ENCODE data around the gene NDST1. TPM values are rescaled to one million over a fixed set of nuclear protein-coding genes. Genes with fewer than 3 reads are reported as not detected.

Gene NDST1
- total and polyA plus RNA-seq, 2 of the 8 experiments (the other 6 are each of a cell fraction or from before 2014, with no cell fraction given), result 27.0 to 72.0 TPM

- ChIA-PET CTCF (ENCODE audit: partially characterized antibody) (interaction anchor here (0.8 to 15.3 kb wide), 13 partner anchors 12 to 128 kb away, joined by 3 to 229 read pairs (median 5); partner anchors contain the start of gene NDST1), POLR2A (ENCODE audit: partially characterized antibody) (interaction anchor here (0.7 to 3.2 kb wide), 11 partner anchors 9 to 79 kb away, joined by 3 to 20 read pairs (median 6); partner anchors contain the start of gene RPS14)
- Histone ChIP-seq H3K9me3 (ENCODE audit: insufficient read depth in 2 of 2, low read depth in 1 of 2, low read length in 1 of 2) (no peaks in the 10 kb centered on the region), H4K5ac (ENCODE audit: insufficient read length, low read depth, low read length) (no peak overlapping the region), H2AK5ac (ENCODE audit: low read depth, low read length) (no peak overlapping the region), H3K4me3 (ENCODE audit: extremely low read depth in 1 of 4, insufficient read depth in 2 of 4, low read depth in 3 of 4, low read length in 4 of 4) (no peak overlapping the region), H3K27me3 (replicated peaks in 1 of 4; ENCODE audit: control insufficient read depth in 3 of 4, extremely low read depth in 1 of 4, insufficient read depth in 3 of 4, low read length in 3 of 4) (no peaks in the 10 kb centered on the region), H2BK15ac (ENCODE audit: low read length) (no peak overlapping the region), H2BK12ac (ENCODE audit: low read depth, low read length) (no peak overlapping the region), H3K4me1 (replicated peaks in 1 of 4; ENCODE audit: control insufficient read depth in 3 of 4, insufficient read depth in 4 of 4, low read length in 3 of 4) (peaks cover 7 to 27% (median 17%) of the 10 kb centered on the region in 4 experiments), H3K27ac (ENCODE audit: low read depth, low read length) (no peak overlapping the region), H3K79me1 (ENCODE audit: low read depth, low read length) (peaks cover 32% of the 10 kb centered on the region), H3K23me2 (ENCODE audit: low read depth, low read length) (no peaks in the 10 kb centered on the region), H2AFZ (ENCODE audit: low read length) (no peak overlapping the region), H3K9ac (replicated peaks in 1 of 4; ENCODE audit: extremely low read depth in 1 of 4, low read depth in 3 of 4, low read length in 3 of 4) (no peak overlapping the region), H2BK120ac (replicated peaks; ENCODE audit: low read depth, low read length) (no peak overlapping the region), H3K18ac (ENCODE audit: extremely low read depth, low read length) (no peak overlapping the region), H3K56ac (replicated peaks; ENCODE audit: insufficient read length, low read depth, low read length) (no peak overlapping the region), H3K4ac (replicated peaks; ENCODE audit: insufficient read length, low read depth, low read length) (no peak overlapping the region), H2BK20ac (ENCODE audit: low read length) (no peak overlapping the region), H2BK5ac (ENCODE audit: low read depth, low read length) (0 out of 2 replicates have a peak overlapping the region, but pooled peaks have one; percentile 82), H3K4me2 (ENCODE audit: insufficient read depth in 1 of 2, low read depth in 2 of 2, low read length in 2 of 2) (peak overlapping the region in 1 of 2 experiments; percentile 34; a peak in 2 of 4 replicates), H4K8ac (ENCODE audit: extremely low read depth, insufficient read depth, low read length) (no peak overlapping the region), H4K91ac (replicated peaks; ENCODE audit: insufficient read length, low read length) (no peak overlapping the region), H3K14ac (ENCODE audit: insufficient read length) (no peak overlapping the region), H3K36me3 (ENCODE audit: control insufficient read depth in 2 of 4, insufficient read depth in 4 of 4, low read length in 3 of 4) (peaks cover 0 to 17% (median 6%) of the 10 kb centered on the region in 4 experiments; a peak in 5 of 8 replicates), H3K79me2 (ENCODE audit: control insufficient read depth in 1 of 2, insufficient read depth in 2 of 2, low read length in 2 of 2) (peaks cover 0 to 50% of the 10 kb centered on the region in 2 experiments; a peak in 2 of 4 replicates), H4K20me1 (replicated peaks in 1 of 2; ENCODE audit: control insufficient read depth in 1 of 2, insufficient read depth in 2 of 2, low read length in 2 of 2) (peaks cover 23 to 36% of the 10 kb centered on the region in 2 experiments), H3K23ac (ENCODE audit: insufficient read length) (no peak overlapping the region)
- TF ChIP-seq CTBP2 (IDR thresholded peaks at IDR 0.05; ENCODE audit: borderline replicate concordance, insufficient read depth, insufficient read length, low read length), result no peak
- peak; percentile 95 for TF ChIP-seq KDM1A (IDR thresholded peaks at IDR 0.05; ENCODE audit: borderline replicate concordance, low read length)
- peak in 1 of 2 experiments; percentile 94; a peak in 2 of 4 replicates for TF ChIP-seq HDAC2 (IDR thresholded peaks at IDR 0.05; ENCODE audit: borderline replicate concordance in 1 of 2, low read depth in 2 of 2, low read length in 2 of 2)
- peak; percentile 65 to 67; a peak in 1 of 4 replicates for TF ChIP-seq SIN3A (conservative IDR thresholded peaks at IDR 0.05 in 1 of 2, IDR thresholded peaks at IDR 0.05 in 1 of 2; ENCODE audit: low read depth in 1 of 2, low read length in 2 of 2)
- peak; percentile 40 for TF ChIP-seq SAP30 (IDR thresholded peaks at IDR 0.05; ENCODE audit: insufficient read depth, insufficient replicate concordance, low read length)
- TF ChIP-seq MAX (IDR thresholded peaks at IDR 0.05), result 0 out of 2 replicates have a peak, but pooled peaks have one; percentile 8
- TF ChIP-seq RXRA (IDR thresholded peaks at IDR 0.05; ENCODE audit: insufficient read depth, low read depth, low read length), result no peak
- no peak for DNase-seq (ENCODE audit: low read depth in 1 of 2, low spot score in 2 of 2)
- FAIRE-seq, result no peak
Observed at GRCh38 chr5:150525781-150526180, 17.9 kb downstream of the NDST1 start.
